ENCODE data around the gene OR6V1. TPM values are rescaled to one million over a fixed set of nuclear protein-coding genes. Genes with fewer than 3 reads are reported as not detected.

OR6V1 gene
- not detected for total RNA-seq

- H3K4me3 Mint-ChIP-seq = no peak within 1 kb of the TSS
- no peaks in the 10 kb centered on the region for H3K4me1 Mint-ChIP-seq
- no peak for DNase-seq
- H3K27ac Mint-ChIP-seq = no peak within 1 kb of the TSS
- H3K27me3 Mint-ChIP-seq = peaks cover 9% of the 10 kb centered on the region
- CTCF ChIA-PET = no interaction called here
- no peaks in the 10 kb centered on the region for H3K9me3 Mint-ChIP-seq
- no peaks in the 10 kb centered on the region for H3K36me3 Mint-ChIP-seq (ENCODE audit: low read depth)
- POLR2A ChIA-PET = no interaction called here
Measured at GRCh38 chr7:143052041-143052440, at the start of gene OR6V1. OR6V1 (plus strand) TSS chr7:143052341; CDS start chr7:143052341, 0 bp downstream.

GRCh38 chr7:143002898-143003297, 49.2 kb upstream of the OR6V1 start:
- no peaks in the 10 kb centered on the region for H3K9me3 Mint-ChIP-seq
- DNase-seq = no peak
- POLR2A ChIA-PET = no interaction called here
- no peak overlapping the region for H3K4me3 Mint-ChIP-seq
- H3K27ac Mint-ChIP-seq = no peak overlapping the region
- CTCF ChIA-PET = interaction anchor here (0.7 to 2.3 kb wide), 13 partner anchors 9 to 689 kb away, joined by 3 to 12 read pairs (median 3); partner anchors contain the start of gene TAS2R40
- H3K4me1 Mint-ChIP-seq = peaks cover 9% of the 10 kb centered on the region
- no peaks in the 10 kb centered on the region for H3K36me3 Mint-ChIP-seq (ENCODE audit: low read depth)
- peaks cover 8% of the 10 kb centered on the region for H3K27me3 Mint-ChIP-seq

GRCh38 chr7:143003393-143004051, 48.6 kb upstream of the OR6V1 start:
- Mint-ChIP-seq H3K4me3 (peak overlapping the region; percentile 55), H3K27me3 (peaks cover 9% of the 10 kb centered on the region)
- POLR2A ChIA-PET = no interaction called here

GRCh38 chr7:143005632-143006260, 46.4 kb upstream of the OR6V1 start:
- Mint-ChIP-seq H3K9me3 (no peaks in the 10 kb centered on the region), H3K4me1 (peaks cover 9% of the 10 kb centered on the region), H3K36me3 (ENCODE audit: low read depth) (no peaks in the 10 kb centered on the region), H3K27me3 (peaks cover 15% of the 10 kb centered on the region), H3K27ac (no peak overlapping the region), H3K4me3 (no peak overlapping the region)
- ChIA-PET POLR2A (no interaction called here), CTCF (interaction anchor here (0.9 to 2.2 kb wide), 3 partner anchors 209 to 686 kb away, joined by 3 to 18 read pairs (median 3); no protein-coding TSS in a partner anchor)
- DNase-seq = no peak

More at GRCh38 chr7:143003393-143004051, 48.6 kb upstream of the OR6V1 start:
- H3K4me1 Mint-ChIP-seq = peaks cover 9% of the 10 kb centered on the region
- CTCF ChIA-PET = interaction anchor here (0.7 to 1.9 kb wide), 13 partner anchors 10 to 690 kb away, joined by 3 to 5 read pairs (median 3); partner anchors contain the start of gene TAS2R40
- peak overlapping the region; percentile 26 for H3K27ac Mint-ChIP-seq
- no peaks in the 10 kb centered on the region for H3K36me3 Mint-ChIP-seq (ENCODE audit: low read depth)
- DNase-seq = peak; percentile 56
- no peaks in the 10 kb centered on the region for H3K9me3 Mint-ChIP-seq

GRCh38 chr7:143008007-143008901, 43.9 kb upstream of the OR6V1 start:
- H3K36me3 Mint-ChIP-seq (ENCODE audit: low read depth) = no peaks in the 10 kb centered on the region
- no peak overlapping the region for H3K27ac Mint-ChIP-seq
- H3K4me1 Mint-ChIP-seq = peaks cover 5% of the 10 kb centered on the region
- H3K27me3 Mint-ChIP-seq = peaks cover 17% of the 10 kb centered on the region
- POLR2A ChIA-PET = no interaction called here
- CTCF ChIA-PET = interaction anchor here (0.6 to 3.5 kb wide), 12 partner anchors 9 to 1095 kb away, joined by 3 to 26 read pairs (median 4); no protein-coding TSS in a partner anchor
- no peak overlapping the region for H3K4me3 Mint-ChIP-seq
- H3K9me3 Mint-ChIP-seq = no peaks in the 10 kb centered on the region
- peak; percentile 81 for DNase-seq

- no peak for DNase-seq
- peaks cover 2% of the 10 kb centered on the region for H3K4me1 Mint-ChIP-seq
- H3K27me3 Mint-ChIP-seq = peaks cover 16% of the 10 kb centered on the region
- ChIA-PET CTCF (interaction anchor here (0.7 to 1.6 kb wide), 4 partner anchors 10 to 699 kb away, joined by 3 read pairs; no protein-coding TSS in a partner anchor), POLR2A (no interaction called here)
- no peaks in the 10 kb centered on the region for H3K9me3 Mint-ChIP-seq
- no peak overlapping the region for H3K4me3 Mint-ChIP-seq
- H3K27ac Mint-ChIP-seq = no peak overlapping the region
- H3K36me3 Mint-ChIP-seq (ENCODE audit: low read depth) = no peaks in the 10 kb centered on the region
Measured at GRCh38 chr7:143012001-143012400, 40.1 kb upstream of the OR6V1 start.

- Mint-ChIP-seq H3K4me1 (peaks cover 2% of the 10 kb centered on the region), H3K27me3 (peaks cover 16% of the 10 kb centered on the region), H3K36me3 (ENCODE audit: low read depth) (no peaks in the 10 kb centered on the region), H3K27ac (no peak overlapping the region), H3K9me3 (no peaks in the 10 kb centered on the region), H3K4me3 (no peak overlapping the region)
- CTCF ChIA-PET = interaction anchor here (0.7 to 1.6 kb wide), 4 partner anchors 10 to 700 kb away, joined by 3 read pairs; no protein-coding TSS in a partner anchor
- POLR2A ChIA-PET = no interaction called here
- no peak for DNase-seq
Measured at GRCh38 chr7:143012409-143012808, 39.7 kb upstream of the OR6V1 start.

GRCh38 chr7:143013473-143013872, 38.7 kb upstream of the OR6V1 start:
- CTCF ChIA-PET = interaction anchor here (0.6 kb wide), 1 partner anchor 11 kb away, joined by 3 read pairs; no protein-coding TSS in a partner anchor
- POLR2A ChIA-PET = interaction anchor here (0.5 kb wide), 1 partner anchor 554 kb away, joined by 3 read pairs; no protein-coding TSS in a partner anchor
- Mint-ChIP-seq H3K9me3 (no peaks in the 10 kb centered on the region), H3K27ac (no peak overlapping the region), H3K4me1 (no peaks in the 10 kb centered on the region), H3K27me3 (peaks cover 13% of the 10 kb centered on the region), H3K4me3 (no peak overlapping the region), H3K36me3 (ENCODE audit: low read depth) (no peaks in the 10 kb centered on the region)
- no peak for DNase-seq

- Mint-ChIP-seq H3K27ac (no peak overlapping the region), H3K9me3 (no peaks in the 10 kb centered on the region), H3K4me1 (no peaks in the 10 kb centered on the region), H3K36me3 (ENCODE audit: low read depth) (no peaks in the 10 kb centered on the region), H3K4me3 (no peak overlapping the region), H3K27me3 (peaks cover 11% of the 10 kb centered on the region)
- POLR2A ChIA-PET = no interaction called here
- CTCF ChIA-PET = interaction anchor here (0.6 to 0.9 kb wide), 2 partner anchors 11 to 134 kb away, joined by 3 read pairs; no protein-coding TSS in a partner anchor
- no peak for DNase-seq
Measured at GRCh38 chr7:143013893-143014292, 38.2 kb upstream of the OR6V1 start.

GRCh38 chr7:143015084-143015483, 37.1 kb upstream of the OR6V1 start:
- Mint-ChIP-seq H3K4me3 (no peak overlapping the region), H3K27me3 (peaks cover 8% of the 10 kb centered on the region), H3K9me3 (no peaks in the 10 kb centered on the region), H3K4me1 (no peaks in the 10 kb centered on the region), H3K27ac (no peak overlapping the region), H3K36me3 (ENCODE audit: low read depth) (no peaks in the 10 kb centered on the region)
- no peak for DNase-seq
- ChIA-PET CTCF (interaction anchor here (0.9 to 1.2 kb wide), 3 partner anchors 135 to 203 kb away, joined by 3 read pairs; no protein-coding TSS in a partner anchor), POLR2A (no interaction called here)

- ChIA-PET CTCF (interaction anchor here (0.9 to 1.7 kb wide), 5 partner anchors 8 to 202 kb away, joined by 3 to 6 read pairs (median 4); no protein-coding TSS in a partner anchor), POLR2A (no interaction called here)
- Mint-ChIP-seq H3K27ac (no peak overlapping the region), H3K36me3 (ENCODE audit: low read depth) (no peaks in the 10 kb centered on the region), H3K9me3 (no peaks in the 10 kb centered on the region), H3K4me3 (no peak overlapping the region), H3K27me3 (peaks cover 8% of the 10 kb centered on the region), H3K4me1 (no peaks in the 10 kb centered on the region)
- no peak for DNase-seq
Measured at GRCh38 chr7:143015926-143016490, 36.1 kb upstream of the OR6V1 start.

GRCh38 chr7:143016996-143017395, 35.1 kb upstream of the OR6V1 start:
- Mint-ChIP-seq H3K4me1 (no peaks in the 10 kb centered on the region), H3K9me3 (no peaks in the 10 kb centered on the region), H3K4me3 (no peak overlapping the region), H3K36me3 (ENCODE audit: low read depth) (no peaks in the 10 kb centered on the region), H3K27me3 (peaks cover 8% of the 10 kb centered on the region), H3K27ac (no peak overlapping the region)
- CTCF ChIA-PET = interaction anchor here (1.0 to 1.7 kb wide), 4 partner anchors 9 to 198 kb away, joined by 3 to 6 read pairs (median 4); no protein-coding TSS in a partner anchor
- POLR2A ChIA-PET = no interaction called here
- no peak for DNase-seq
